ENCODE measurements around the gene MYO9B.

DNA sequence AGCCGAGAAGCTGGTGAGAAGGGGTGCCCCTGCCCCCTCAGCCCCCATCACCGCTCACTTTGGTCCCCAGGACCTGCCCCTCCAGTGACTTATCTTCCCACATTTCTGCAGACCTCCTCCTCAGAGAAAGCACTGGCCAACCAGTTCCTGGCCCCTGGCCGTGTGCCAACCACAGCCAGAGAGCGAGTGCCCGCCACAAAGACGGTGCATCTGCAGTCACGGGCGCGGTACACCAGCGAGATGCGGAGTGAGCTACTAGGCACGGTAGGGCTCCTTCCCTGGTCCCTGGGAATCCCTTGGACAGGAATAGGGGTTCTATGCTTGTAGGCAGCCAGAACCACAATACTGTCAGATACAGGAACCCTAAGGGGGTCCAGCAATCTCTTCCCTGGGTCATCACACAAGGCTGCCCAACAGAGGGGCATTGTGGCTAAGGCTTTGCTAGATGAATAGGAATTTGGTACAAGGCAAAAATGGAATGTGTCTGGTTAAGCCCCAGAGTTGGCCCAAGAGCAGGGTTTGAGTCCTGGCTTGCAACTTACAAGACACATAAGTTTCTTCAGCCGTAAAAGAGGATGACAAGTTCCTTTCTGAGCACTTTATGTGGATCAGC, 140.6 kb downstream of the MYO9B start:
- TF ChIP-seq EP300 (IDR thresholded peaks at IDR 0.05) (no peak), POLR2A (IDR thresholded peaks at IDR 0.05) (no peak), POLR2AphosphoS5 (IDR thresholded peaks at IDR 0.05) (no peak)
- TF ChIP-seq, protein P1, sequence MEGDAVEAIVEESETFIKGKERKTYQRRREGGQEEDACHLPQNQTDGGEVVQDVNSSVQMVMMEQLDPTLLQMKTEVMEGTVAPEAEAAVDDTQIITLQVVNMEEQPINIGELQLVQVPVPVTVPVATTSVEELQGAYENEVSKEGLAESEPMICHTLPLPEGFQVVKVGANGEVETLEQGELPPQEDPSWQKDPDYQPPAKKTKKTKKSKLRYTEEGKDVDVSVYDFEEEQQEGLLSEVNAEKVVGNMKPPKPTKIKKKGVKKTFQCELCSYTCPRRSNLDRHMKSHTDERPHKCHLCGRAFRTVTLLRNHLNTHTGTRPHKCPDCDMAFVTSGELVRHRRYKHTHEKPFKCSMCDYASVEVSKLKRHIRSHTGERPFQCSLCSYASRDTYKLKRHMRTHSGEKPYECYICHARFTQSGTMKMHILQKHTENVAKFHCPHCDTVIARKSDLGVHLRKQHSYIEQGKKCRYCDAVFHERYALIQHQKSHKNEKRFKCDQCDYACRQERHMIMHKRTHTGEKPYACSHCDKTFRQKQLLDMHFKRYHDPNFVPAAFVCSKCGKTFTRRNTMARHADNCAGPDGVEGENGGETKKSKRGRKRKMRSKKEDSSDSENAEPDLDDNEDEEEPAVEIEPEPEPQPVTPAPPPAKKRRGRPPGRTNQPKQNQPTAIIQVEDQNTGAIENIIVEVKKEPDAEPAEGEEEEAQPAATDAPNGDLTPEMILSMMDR (IDR thresholded peaks at IDR 0.05) = no peak

All from sigmoid colon (tissue), 4 donors.